AG08395 (cell line): ENCODE measurements around the gene AFAP1L2.

Experiments
- DNase-seq: peaks from one replicate; pipeline ENCODE4 v3.0.0; 2012; ENCODE audit warnings: mixed read lengths, low spot score

AFAP1L2 gene

GRCh38 chr10:114408968-114409444 lies 4.7 kb upstream of the AFAP1L2 start:
- DNase-seq: no peak

GRCh38 chr10:114408112-114408967 lies 4.0 kb upstream of the AFAP1L2 start:
- DNase-seq: no peak

- no peak for DNase-seq
Observed at GRCh38 chr10:114406455-114406854, 2.2 kb upstream of the AFAP1L2 start.

- no peak for DNase-seq
Observed at GRCh38 chr10:114405011-114405350, 679 bp upstream of the AFAP1L2 start.

- DNase-seq: no peak
Observed at GRCh38 chr10:114403541-114404161, 651 bp downstream of the AFAP1L2 start.

- no peak for DNase-seq
Observed at GRCh38 chr10:114402871-114403540, 1.3 kb downstream of the AFAP1L2 start.

- DNase-seq: no peak
Observed at GRCh38 chr10:114402233-114402632, 2.1 kb downstream of the AFAP1L2 start.

- DNase-seq: peak; percentile 78
Observed at GRCh38 chr10:114401195-114401791, 3.0 kb downstream of the AFAP1L2 start.

- no peak for DNase-seq
Observed at GRCh38 chr10:114400091-114400490, 4.2 kb downstream of the AFAP1L2 start.

- DNase-seq: no peak
Observed at GRCh38 chr10:114399576-114399975, 4.7 kb downstream of the AFAP1L2 start.

- DNase-seq: no peak
Observed at GRCh38 chr10:114398587-114399331, 5.5 kb downstream of the AFAP1L2 start.

GRCh38 chr10:114397651-114398145 lies 6.6 kb downstream of the AFAP1L2 start:
- DNase-seq: no peak

- DNase-seq: no peak
Observed at GRCh38 chr10:114396464-114396863, 7.8 kb downstream of the AFAP1L2 start.

- no peak for DNase-seq
Observed at GRCh38 chr10:114395366-114396022, 8.8 kb downstream of the AFAP1L2 start.

- DNase-seq: no peak
Observed at GRCh38 chr10:114394531-114394930, 9.8 kb downstream of the AFAP1L2 start.

- DNase-seq: no peak
Observed at GRCh38 chr10:114393886-114394285, 10.4 kb downstream of the AFAP1L2 start.

- no peak for DNase-seq
Observed at GRCh38 chr10:114393482-114393881, 10.8 kb downstream of the AFAP1L2 start.

- DNase-seq: no peak
Observed at GRCh38 chr10:114392112-114392835, 12.0 kb downstream of the AFAP1L2 start.

- DNase-seq: no peak
Observed at GRCh38 chr10:114391599-114391998, 12.7 kb downstream of the AFAP1L2 start.

- DNase-seq: no peak
Observed at GRCh38 chr10:114389426-114389825, 14.9 kb downstream of the AFAP1L2 start.
